ENCODE data around the gene ALKBH5. TPM values are rescaled to one million over a fixed set of nuclear protein-coding genes. Genes with fewer than 3 reads are reported as not detected.

Gene ALKBH5
- total RNA-seq, 6 experiments from 2014 or later, result 57.5 to 71.8 (median 66.1) TPM

GRCh38 chr17:18142417-18142816 is 41.2 kb upstream of the ALKBH5 start:
- no peak for ATAC-seq
- H3K27me3 ChIP-seq, result no peaks in the 10 kb centered on the region
- no peaks in the 10 kb centered on the region for H3K36me3 ChIP-seq
- H3K4me1 ChIP-seq, result peaks cover 0 to 36% (median 15%) of the 10 kb centered on the region in 4 donors
- intact Hi-C loops (cut with DNase I), result no loop called here
- TF ChIP-seq CTCF (IDR thresholded peaks at IDR 0.05) (no peak), POLR2A (IDR thresholded peaks at IDR 0.05) (no peak)
- WGBS (ENCODE audit: insufficient coverage, low coverage, low lambda C conversion rate, missing lambda C conversion rate), result no CpG with 5 or more reads among the region's 3 CpGs
- no peak overlapping the region for H3K27ac ChIP-seq
- no peak overlapping the region for H3K4me3 ChIP-seq
- DNase-seq, result no peak
- H3K9me3 ChIP-seq, result no peaks in the 10 kb centered on the region

- intact Hi-C loops (cut with DNase I), result no loop called here
- DNase-seq (no peak), ATAC-seq (no peak)
- 73% methylated on average over 6 of the region's 18 CpGs for WGBS (ENCODE audit: insufficient coverage, low coverage, low lambda C conversion rate, missing lambda C conversion rate)
- H3K27me3 ChIP-seq, result no peaks in the 10 kb centered on the region
- no peak for TF ChIP-seq CTCF (IDR thresholded peaks at IDR 0.05)
- TF ChIP-seq POLR2A (IDR thresholded peaks at IDR 0.05), result no peak
- H3K9me3 ChIP-seq, result no peaks in the 10 kb centered on the region
- H3K27ac ChIP-seq, result no peak overlapping the region
- peaks cover 0 to 28% (median 11%) of the 10 kb centered on the region in 4 donors for H3K4me1 ChIP-seq
- no peaks in the 10 kb centered on the region for H3K36me3 ChIP-seq
- H3K4me3 ChIP-seq, result no peak overlapping the region
Observed at GRCh38 chr17:18143044-18143936, 40.3 kb upstream of the ALKBH5 start.

GRCh38 chr17:18144261-18144660 is 39.4 kb upstream of the ALKBH5 start:
- 100% methylated on average over 3 of the region's 4 CpGs for WGBS (ENCODE audit: insufficient coverage, low coverage, low lambda C conversion rate, missing lambda C conversion rate)
- H3K27ac ChIP-seq, result no peak overlapping the region
- no peak overlapping the region for H3K4me3 ChIP-seq
- DNase-seq, result no peak
- TF ChIP-seq CTCF (IDR thresholded peaks at IDR 0.05), result no peak
- no peak for TF ChIP-seq POLR2A (IDR thresholded peaks at IDR 0.05)
- no peak for ATAC-seq
- H3K4me1 ChIP-seq, result peaks cover 0 to 18% (median 6%) of the 10 kb centered on the region in 4 donors
- no peaks in the 10 kb centered on the region for H3K27me3 ChIP-seq
- intact Hi-C loops (cut with DNase I), result no loop called here
- H3K9me3 ChIP-seq, result no peaks in the 10 kb centered on the region
- no peaks in the 10 kb centered on the region for H3K36me3 ChIP-seq

- Histone ChIP-seq H3K4me1 (peaks cover 0 to 12% (median 3%) of the 10 kb centered on the region in 4 donors), H3K9me3 (no peaks in the 10 kb centered on the region), H3K27me3 (no peaks in the 10 kb centered on the region), H3K4me3 (no peak overlapping the region), H3K36me3 (no peaks in the 10 kb centered on the region), H3K27ac (no peak overlapping the region)
- DNase-seq (no peak), ATAC-seq (peak in 2 of 4 donors; percentile 4 to 40)
- no CpG with 5 or more reads among the region's 1 CpG for WGBS (ENCODE audit: insufficient coverage, low coverage, low lambda C conversion rate, missing lambda C conversion rate)
- intact Hi-C loops (cut with DNase I), result no loop called here
- TF ChIP-seq POLR2A (IDR thresholded peaks at IDR 0.05), result no peak
- TF ChIP-seq CTCF (IDR thresholded peaks at IDR 0.05), result no peak
Observed at GRCh38 chr17:18144855-18145254, 38.8 kb upstream of the ALKBH5 start.
